Measurements from ENCODE around the gene GPR3. TPM values are rescaled to one million over a fixed set of nuclear protein-coding genes. Genes with fewer than 3 reads are reported as not detected.
A peak's percentile ranks its signal among the peaks of the same experiment; 100 is the strongest.

GPR3 gene
- total and polyA plus RNA-seq, 2 of the 13 experiments (the other 11 are each of a cell fraction or from before 2014, with no cell fraction given): 1.00 to 2.6 TPM

DNA sequence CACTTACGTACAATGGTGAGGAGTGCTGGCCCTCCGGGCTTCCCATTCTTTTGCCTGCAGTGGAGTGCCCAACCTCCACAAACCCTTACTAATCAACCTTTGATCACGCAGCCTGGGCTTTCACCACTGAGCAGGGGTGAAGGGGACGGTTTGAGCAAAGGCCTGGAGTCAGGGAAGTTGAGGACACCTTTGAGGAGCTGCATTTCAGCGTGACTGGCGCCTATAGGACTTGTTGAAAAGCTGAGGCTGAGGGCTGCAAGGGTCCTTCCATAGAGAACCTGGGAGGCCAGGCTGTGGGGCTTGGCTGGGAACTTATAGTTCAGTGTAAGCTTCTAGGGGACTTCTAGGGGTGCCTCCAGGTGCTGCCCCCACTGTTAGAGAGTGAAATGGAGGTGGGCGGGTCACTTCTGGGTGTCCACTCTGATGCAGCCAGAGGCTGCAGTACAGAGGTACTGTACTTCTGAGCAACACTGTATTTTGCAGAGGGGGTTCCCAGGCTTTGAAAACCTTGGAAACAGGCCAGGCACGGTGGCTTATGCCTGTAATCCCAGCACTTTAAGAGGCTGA lies 40.8 kb upstream of the GPR3 start (continued):
- TF ChIP-seq, protein P1, sequence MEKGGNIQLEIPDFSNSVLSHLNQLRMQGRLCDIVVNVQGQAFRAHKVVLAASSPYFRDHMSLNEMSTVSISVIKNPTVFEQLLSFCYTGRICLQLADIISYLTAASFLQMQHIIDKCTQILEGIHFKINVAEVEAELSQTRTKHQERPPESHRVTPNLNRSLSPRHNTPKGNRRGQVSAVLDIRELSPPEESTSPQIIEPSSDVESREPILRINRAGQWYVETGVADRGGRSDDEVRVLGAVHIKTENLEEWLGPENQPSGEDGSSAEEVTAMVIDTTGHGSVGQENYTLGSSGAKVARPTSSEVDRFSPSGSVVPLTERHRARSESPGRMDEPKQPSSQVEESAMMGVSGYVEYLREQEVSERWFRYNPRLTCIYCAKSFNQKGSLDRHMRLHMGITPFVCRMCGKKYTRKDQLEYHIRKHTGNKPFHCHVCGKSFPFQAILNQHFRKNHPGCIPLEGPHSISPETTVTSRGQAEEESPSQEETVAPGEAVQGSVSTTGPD (CRISPR knock-in tag; IDR thresholded peaks at IDR 0.05): no peak
- TF ChIP-seq, protein P2, sequence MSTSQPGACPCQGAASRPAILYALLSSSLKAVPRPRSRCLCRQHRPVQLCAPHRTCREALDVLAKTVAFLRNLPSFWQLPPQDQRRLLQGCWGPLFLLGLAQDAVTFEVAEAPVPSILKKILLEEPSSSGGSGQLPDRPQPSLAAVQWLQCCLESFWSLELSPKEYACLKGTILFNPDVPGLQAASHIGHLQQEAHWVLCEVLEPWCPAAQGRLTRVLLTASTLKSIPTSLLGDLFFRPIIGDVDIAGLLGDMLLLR (CRISPR knock-in tag; IDR thresholded peaks at IDR 0.05): no peak
- TF ChIP-seq ARNT2 (CRISPR knock-in tag; IDR thresholded peaks at IDR 0.05; ENCODE audit: low read depth) (0 out of 2 replicates have a peak, but pooled peaks have one; percentile 44), NFYB (CRISPR knock-in tag; IDR thresholded peaks at IDR 0.05) (no peak), ATF7 (IDR thresholded peaks at IDR 0.05) (no peak), ATF7 (CRISPR knock-in tag; IDR thresholded peaks at IDR 0.05) (no peak), ZNF383 (CRISPR knock-in tag; IDR thresholded peaks at IDR 0.05; ENCODE audit: borderline replicate concordance) (no peak), ZNF563 (CRISPR knock-in tag; IDR thresholded peaks at IDR 0.05) (no peak), ZNF530 (CRISPR knock-in tag; IDR thresholded peaks at IDR 0.05; ENCODE audit: low read depth) (no peak), ZNF567 (CRISPR knock-in tag; IDR thresholded peaks at IDR 0.05; ENCODE audit: borderline replicate concordance) (no peak), ZNF296 (CRISPR knock-in tag; conservative IDR thresholded peaks at IDR 0.05) (no peak), PTBP1 (IDR thresholded peaks at IDR 0.05; ENCODE audit: low read depth, low read length, poor library complexity, severe bottlenecking) (no peak), BRCA1 (CRISPR knock-in tag; IDR thresholded peaks at IDR 0.05) (no peak), ZMYM2 (CRISPR knock-in tag; IDR thresholded peaks at IDR 0.05) (no peak), KLF11 (CRISPR knock-in tag; IDR thresholded peaks at IDR 0.05) (no peak), MAF1 (CRISPR knock-in tag; IDR thresholded peaks at IDR 0.05; ENCODE audit: borderline replicate concordance) (no peak), ZC3H4 (CRISPR knock-in tag; IDR thresholded peaks at IDR 0.05; ENCODE audit: borderline replicate concordance) (no peak), ZNF615 (CRISPR knock-in tag; IDR thresholded peaks at IDR 0.05; ENCODE audit: borderline replicate concordance) (0 out of 2 replicates have a peak, but pooled peaks have one; percentile 19)
- TF ChIP-seq, protein P3, sequence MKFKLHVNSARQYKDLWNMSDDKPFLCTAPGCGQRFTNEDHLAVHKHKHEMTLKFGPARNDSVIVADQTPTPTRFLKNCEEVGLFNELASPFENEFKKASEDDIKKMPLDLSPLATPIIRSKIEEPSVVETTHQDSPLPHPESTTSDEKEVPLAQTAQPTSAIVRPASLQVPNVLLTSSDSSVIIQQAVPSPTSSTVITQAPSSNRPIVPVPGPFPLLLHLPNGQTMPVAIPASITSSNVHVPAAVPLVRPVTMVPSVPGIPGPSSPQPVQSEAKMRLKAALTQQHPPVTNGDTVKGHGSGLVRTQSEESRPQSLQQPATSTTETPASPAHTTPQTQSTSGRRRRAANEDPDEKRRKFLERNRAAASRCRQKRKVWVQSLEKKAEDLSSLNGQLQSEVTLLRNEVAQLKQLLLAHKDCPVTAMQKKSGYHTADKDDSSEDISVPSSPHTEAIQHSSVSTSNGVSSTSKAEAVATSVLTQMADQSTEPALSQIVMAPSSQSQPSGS (CRISPR knock-in tag; IDR thresholded peaks at IDR 0.05): no peak
- TF ChIP-seq, protein P4, sequence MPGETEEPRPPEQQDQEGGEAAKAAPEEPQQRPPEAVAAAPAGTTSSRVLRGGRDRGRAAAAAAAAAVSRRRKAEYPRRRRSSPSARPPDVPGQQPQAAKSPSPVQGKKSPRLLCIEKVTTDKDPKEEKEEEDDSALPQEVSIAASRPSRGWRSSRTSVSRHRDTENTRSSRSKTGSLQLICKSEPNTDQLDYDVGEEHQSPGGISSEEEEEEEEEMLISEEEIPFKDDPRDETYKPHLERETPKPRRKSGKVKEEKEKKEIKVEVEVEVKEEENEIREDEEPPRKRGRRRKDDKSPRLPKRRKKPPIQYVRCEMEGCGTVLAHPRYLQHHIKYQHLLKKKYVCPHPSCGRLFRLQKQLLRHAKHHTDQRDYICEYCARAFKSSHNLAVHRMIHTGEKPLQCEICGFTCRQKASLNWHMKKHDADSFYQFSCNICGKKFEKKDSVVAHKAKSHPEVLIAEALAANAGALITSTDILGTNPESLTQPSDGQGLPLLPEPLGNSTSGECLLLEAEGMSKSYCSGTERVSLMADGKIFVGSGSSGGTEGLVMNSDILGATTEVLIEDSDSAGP (CRISPR knock-in tag; IDR thresholded peaks at IDR 0.05; ENCODE audit: borderline replicate concordance): peak; percentile 5; the same call in 1 of the 2 replicates
- TF ChIP-seq, protein P5, sequence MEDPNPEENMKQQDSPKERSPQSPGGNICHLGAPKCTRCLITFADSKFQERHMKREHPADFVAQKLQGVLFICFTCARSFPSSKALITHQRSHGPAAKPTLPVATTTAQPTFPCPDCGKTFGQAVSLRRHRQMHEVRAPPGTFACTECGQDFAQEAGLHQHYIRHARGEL (CRISPR knock-in tag; IDR thresholded peaks at IDR 0.05): no peak
